Neuronal stem cell (in vitro differentiated cells): Measurements from ENCODE around the gene RGL1.

ENCODE experiments used
- DNase-seq: peaks from one replicate; pipeline ENCODE4 v3.0.0-alpha.2; 2013; ENCODE audit warnings: low spot score
- H2AFZ ChIP-seq: one replicate; pipeline ENCODE4 v1.6.1; 2013; ENCODE audit warnings: mild to moderate bottlenecking, low read length, inconsistent platforms
- H2AK5ac ChIP-seq: 2 replicates; pipeline ENCODE4 v1.6.1; 2013; ENCODE audit warnings: low read depth, mild to moderate bottlenecking, inconsistent platforms, low read length, moderate library complexity, mixed read lengths
- H2BK120ac ChIP-seq: 2 replicates; pipeline ENCODE4 v1.6.1; 2013; ENCODE audit warnings: low read depth, mild to moderate bottlenecking, inconsistent platforms, low read length, moderate library complexity, mixed read lengths
- H2BK12ac ChIP-seq: one replicate; pipeline ENCODE4 v1.6.1; 2013; ENCODE audit warnings: low read length, inconsistent platforms
- H2BK15ac ChIP-seq: 2 replicates; pipeline ENCODE4 v1.6.1; 2013; ENCODE audit warnings: mild to moderate bottlenecking, low read length, inconsistent platforms, mixed read lengths
- H2BK5ac ChIP-seq: one replicate; pipeline ENCODE4 v1.6.1; 2013; ENCODE audit warnings: inconsistent platforms, mild to moderate bottlenecking, low read length, moderate library complexity
- H3K14ac ChIP-seq: one replicate; pipeline ENCODE4 v1.6.1; 2013; ENCODE audit warnings: low read length, inconsistent platforms
- H3K18ac ChIP-seq: 2 replicates; pipeline ENCODE4 v1.6.1; 2013; ENCODE audit warnings: low read length, inconsistent platforms
- H3K23ac ChIP-seq: 2 replicates; pipeline ENCODE4 v1.6.1; 2013; ENCODE audit warnings: low read depth, mild to moderate bottlenecking, mixed read lengths, low read length, inconsistent platforms; ENCODE audit not compliant: poor library complexity
- H3K27ac ChIP-seq: replicated peaks from 3 replicates; pipeline ENCODE4 v1.5.1; 2013; ENCODE audit warnings: low read length, inconsistent platforms
- H3K27me3 ChIP-seq, 3 experiments: 2 replicates each; pipeline ENCODE4 v1.6.1; 2013; ENCODE audit warnings: low read length in 3 of 3, mild to moderate bottlenecking in 2 of 3, inconsistent platforms in 1 of 3, low read depth in 1 of 3, mixed read lengths in 1 of 3, moderate library complexity in 1 of 3; ENCODE audit not compliant: control insufficient read depth in 3 of 3, insufficient read depth in 3 of 3
- H3K36me3 ChIP-seq, 2 donors: replicated peaks in 1 of 2; 2 replicates each; pipeline ENCODE4 v1.6.1; 2013; ENCODE audit warnings: low read length in 2 of 2; ENCODE audit not compliant: control insufficient read depth in 2 of 2, insufficient read depth in 2 of 2
- H3K4ac ChIP-seq: 2 replicates; pipeline ENCODE4 v1.6.1; 2013; ENCODE audit warnings: inconsistent platforms, mild to moderate bottlenecking, low read length, moderate library complexity
- H3K4me1 ChIP-seq, 2 donors: 1 replicate in 1 of 2; 2 replicates in 1 of 2; pipeline ENCODE4 v1.6.1; 2013; ENCODE audit warnings: low read length in 2 of 2, low read depth in 1 of 2; ENCODE audit not compliant: control insufficient read depth in 2 of 2, insufficient read depth in 1 of 2
- H3K4me2 ChIP-seq: one replicate; pipeline ENCODE4 v1.6.1; 2013; ENCODE audit warnings: mild to moderate bottlenecking, low read length, inconsistent platforms; ENCODE audit not compliant: insufficient read depth, poor library complexity, severe bottlenecking
- H3K4me3 ChIP-seq, 2 donors: 2 replicates each; pipeline ENCODE4 v1.5.1; 2013; ENCODE audit warnings: low read length in 2 of 2, mild to moderate bottlenecking in 2 of 2, inconsistent platforms in 1 of 2, moderate library complexity in 1 of 2
- H3K79me1 ChIP-seq: one replicate; pipeline ENCODE4 v1.6.1; 2013; ENCODE audit warnings: low read depth, mild to moderate bottlenecking, inconsistent platforms, low read length, moderate library complexity
- H3K9ac ChIP-seq: one replicate; pipeline ENCODE4 v1.6.1; 2013; ENCODE audit warnings: mild to moderate bottlenecking, low read depth, low read length, inconsistent platforms; ENCODE audit not compliant: poor library complexity
- H3K9me3 ChIP-seq, 2 donors: replicated peaks in 1 of 2; 2 replicates each; pipeline versions ENCODE3 to v1.6.1; 2013; ENCODE audit warnings: low read length in 2 of 2, mild to moderate bottlenecking in 2 of 2, inconsistent platforms in 1 of 2, low read depth in 1 of 2, mixed read lengths in 1 of 2, moderate library complexity in 1 of 2; ENCODE audit not compliant: control insufficient read depth in 2 of 2, insufficient read depth in 1 of 2
- H4K8ac ChIP-seq: one replicate; pipeline ENCODE4 v1.6.1; 2013; ENCODE audit warnings: low read depth, mild to moderate bottlenecking, inconsistent platforms, low read length, moderate library complexity
- H4K91ac ChIP-seq: one replicate; pipeline ENCODE4 v1.6.1; 2013; ENCODE audit warnings: low read length, low read depth, mild to moderate bottlenecking, inconsistent platforms; ENCODE audit not compliant: poor library complexity
- whole genome bisulfite sequencing, 2 donors: extraction: QIAGEN DNeasy Blood & Tissue Kit; methylation state at CpG; one replicate each; pipeline ENCODE4 v1.1.7; 2013; ENCODE audit warnings: missing lambda C conversion rate in 2 of 2, mixed read lengths in 1 of 2; ENCODE audit not compliant: insufficient read length in 2 of 2, insufficient replicate concordance in 1 of 2; ENCODE audit errors: extremely low coverage in 2 of 2; 5-methylcytosine and 5-hydroxymethylcytosine counted together

RGL1 gene

DNA sequence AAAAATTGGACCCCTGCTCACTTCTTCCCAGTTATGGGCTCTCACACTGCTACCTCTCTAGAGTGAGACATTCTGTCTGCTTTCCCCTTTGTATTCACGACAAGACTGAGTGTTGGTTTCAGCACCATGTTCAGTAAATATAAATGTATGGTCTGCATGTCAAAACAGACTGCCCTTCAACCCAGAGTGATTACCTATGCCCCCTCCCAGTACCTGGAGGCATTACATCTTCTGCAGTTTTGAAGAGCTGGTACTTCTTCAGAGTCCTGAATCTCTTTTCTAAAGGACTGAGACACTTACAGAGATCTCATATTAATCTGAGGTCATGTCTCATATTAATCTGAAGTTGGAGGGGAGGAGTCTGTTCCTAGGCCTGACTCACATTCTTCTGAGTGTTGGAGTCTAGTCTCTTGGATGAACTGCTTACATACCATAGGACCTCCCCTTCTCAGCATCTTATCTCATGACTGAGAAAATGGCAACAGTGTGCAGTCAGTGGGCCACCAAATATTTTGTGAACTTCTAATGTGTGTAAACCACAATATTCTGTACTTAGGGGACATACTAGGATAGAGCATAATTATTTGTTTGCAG is 80.3 kb downstream of the RGL1 start:
- WGBS, 2 donors = no CpG with 5 or more reads among the region's 1 CpG
- no peak overlapping the region for H3K4ac ChIP-seq

GRCh38 chr1:183886083-183886828 is 81.3 kb downstream of the RGL1 start:
- H4K91ac ChIP-seq = no peak overlapping the region
- no peak overlapping the region for H4K8ac ChIP-seq
- H2AFZ ChIP-seq = no peak overlapping the region
- no peaks in the 10 kb centered on the region for H3K79me1 ChIP-seq
- no peak overlapping the region for H2BK5ac ChIP-seq
- peaks cover 7 to 10% of the 10 kb centered on the region in 2 donors for H3K4me1 ChIP-seq
- whole genome bisulfite sequencing, 2 donors = no CpG with 5 or more reads among the region's 3 CpGs
- H3K9me3 ChIP-seq = no peaks in the 10 kb centered on the region
- no peak overlapping the region for H2AK5ac ChIP-seq
- no peak overlapping the region for H3K4me2 ChIP-seq
- no peak overlapping the region for H3K4ac ChIP-seq
- H2BK12ac ChIP-seq = no peak overlapping the region
- H3K4me3 ChIP-seq = no peak overlapping the region
- H3K14ac ChIP-seq = no peak overlapping the region
- H2BK15ac ChIP-seq = no peak overlapping the region
- DNase-seq = no peak
- H3K36me3 ChIP-seq = peaks cover 4 to 61% of the 10 kb centered on the region in 2 donors
- no peak overlapping the region for H3K27ac ChIP-seq
- H3K23ac ChIP-seq = no peak overlapping the region
- H3K9ac ChIP-seq = no peak overlapping the region
- no peak overlapping the region for H3K18ac ChIP-seq
- H3K27me3 ChIP-seq = no peaks in the 10 kb centered on the region
- H2BK120ac ChIP-seq = no peak overlapping the region

More for the DNA sequence above, 80.3 kb downstream of the RGL1 start:
- peaks cover 3 to 53% of the 10 kb centered on the region in 2 donors for H3K36me3 ChIP-seq
- no peak overlapping the region for H3K9ac ChIP-seq
- H3K23ac ChIP-seq = no peak overlapping the region
- no peaks in the 10 kb centered on the region for H3K9me3 ChIP-seq
- no peak overlapping the region for H2AFZ ChIP-seq
- H2AK5ac ChIP-seq = no peak overlapping the region
- H3K4me3 ChIP-seq = no peak overlapping the region
- H4K8ac ChIP-seq = no peak overlapping the region
- H3K14ac ChIP-seq = no peak overlapping the region
- no peak overlapping the region for H2BK120ac ChIP-seq
- no peak overlapping the region for H4K91ac ChIP-seq
- H3K4me2 ChIP-seq = no peak overlapping the region
- peaks cover 7 to 10% of the 10 kb centered on the region in 2 donors for H3K4me1 ChIP-seq
- DNase-seq = no peak
- H2BK15ac ChIP-seq = no peak overlapping the region
- H3K18ac ChIP-seq = no peak overlapping the region
- no peaks in the 10 kb centered on the region for H3K79me1 ChIP-seq
- no peak overlapping the region for H3K27ac ChIP-seq
- H2BK12ac ChIP-seq = no peak overlapping the region
- H2BK5ac ChIP-seq = no peak overlapping the region
- H3K27me3 ChIP-seq = no peaks in the 10 kb centered on the region

GRCh38 chr1:183886853-183887252 is 81.9 kb downstream of the RGL1 start:
- no peak overlapping the region for H3K4me3 ChIP-seq
- no peak overlapping the region for H3K4me2 ChIP-seq
- no peak overlapping the region for H2AK5ac ChIP-seq
- no peak overlapping the region for H3K27ac ChIP-seq
- no peak overlapping the region for H3K9ac ChIP-seq
- DNase-seq = no peak
- peaks cover 3 to 4% of the 10 kb centered on the region in 2 donors for H3K4me1 ChIP-seq
- H3K14ac ChIP-seq = no peak overlapping the region
- H3K23ac ChIP-seq = no peak overlapping the region
- no peak overlapping the region for H4K91ac ChIP-seq
- no peak overlapping the region for H3K4ac ChIP-seq
- no peaks in the 10 kb centered on the region for H3K9me3 ChIP-seq
- no peaks in the 10 kb centered on the region for H3K79me1 ChIP-seq
- no peak overlapping the region for H2AFZ ChIP-seq
- peaks cover 6 to 65% of the 10 kb centered on the region in 2 donors for H3K36me3 ChIP-seq
- no peak overlapping the region for H2BK120ac ChIP-seq
- H2BK5ac ChIP-seq = no peak overlapping the region
- no peak overlapping the region for H2BK12ac ChIP-seq
- no peak overlapping the region for H2BK15ac ChIP-seq
- no peak overlapping the region for H4K8ac ChIP-seq
- no peaks in the 10 kb centered on the region for H3K27me3 ChIP-seq
- no peak overlapping the region for H3K18ac ChIP-seq

- H3K27me3 ChIP-seq = no peaks in the 10 kb centered on the region
- no peak overlapping the region for H3K14ac ChIP-seq
- no peak overlapping the region for H3K4me3 ChIP-seq
- no peak overlapping the region for H2AK5ac ChIP-seq
- no peak overlapping the region for H3K23ac ChIP-seq
- DNase-seq = no peak
- H3K79me1 ChIP-seq = no peaks in the 10 kb centered on the region
- H3K36me3 ChIP-seq = peaks cover 10 to 78% of the 10 kb centered on the region in 2 donors
- no peak overlapping the region for H3K27ac ChIP-seq
- no CpG with 5 or more reads among the region's 9 CpGs for WGBS, 2 donors
- H3K9me3 ChIP-seq = no peaks in the 10 kb centered on the region
- H3K9ac ChIP-seq = no peak overlapping the region
- no peak overlapping the region for H4K91ac ChIP-seq
- H3K4ac ChIP-seq = no peak overlapping the region
- H3K4me2 ChIP-seq = no peak overlapping the region
- H2BK5ac ChIP-seq = no peak overlapping the region
- no peaks in the 10 kb centered on the region for H3K4me1 ChIP-seq
- no peak overlapping the region for H2BK120ac ChIP-seq
- no peak overlapping the region for H4K8ac ChIP-seq
- H2BK15ac ChIP-seq = no peak overlapping the region
- H2AFZ ChIP-seq = no peak overlapping the region
- no peak overlapping the region for H3K18ac ChIP-seq
- no peak overlapping the region for H2BK12ac ChIP-seq
Observed at GRCh38 chr1:183887826-183888819, 83.2 kb downstream of the RGL1 start.
